ENCODE data around the gene SLC39A11.

GRCh38 chr17:72976971-72977770, 115.3 kb downstream of the SLC39A11 start:
- TF ChIP-seq CTCF (conservative IDR thresholded peaks at IDR 0.05 in 1 of 2, IDR thresholded peaks at IDR 0.05 in 1 of 2; ENCODE audit: low read depth in 1 of 2, low read length in 2 of 2) (no peak), EZH2 (IDR thresholded peaks at IDR 0.05; ENCODE audit: low read length, missing control alignments) (no peak)

Data from fibroblast of lung (primary cell).